Caco-2 (cell line): ENCODE measurements around the gene AP5M1. TPM values are rescaled to one million over a fixed set of nuclear protein-coding genes. Genes with fewer than 3 reads are reported as not detected.

Source experiments
- BruUV-seq: library from RNA; stranded (reverse); fragments of 400-500 nt; replicated peaks from 2 replicates; lab custom pipeline; 2021; lab: Mats Ljungman, UMichigan
- CTCF ChIA-PET: fragments of 300-600 bp; sonication (Branson Sonifier 250); formaldehyde crosslinking; loops from one replicate; lab custom pipeline; 2022; ENCODE audit warnings: antibody characterized with exemption; lab: Charles Lee
- POLR2A ChIA-PET: fragments of 300-600 bp; sonication (Branson Sonifier 250); formaldehyde crosslinking; loops from one replicate; lab custom pipeline; 2022; ENCODE audit warnings: antibody characterized with exemption; lab: Charles Lee
- DNase-seq, 2 experiments: peaks; one replicate each; pipeline versions ENCODE4 v3.0.0 to v3.0.0-alpha.2; 2020 to 2022
- H3K27me3 ChIP-seq: replicated peaks from 2 replicates; pipeline ENCODE4 v1.6.0; 2011; ENCODE audit warnings: low read length; ENCODE audit not compliant: control insufficient read depth, insufficient read depth
- H3K36me3 ChIP-seq: 2 replicates; pipeline ENCODE4 v1.5.1; 2011; ENCODE audit warnings: low read length; ENCODE audit not compliant: control insufficient read depth, insufficient read depth
- H3K4me1 ChIP-seq: fragments of 250-450 bp; sonication (Bioruptor Pico); 2 replicates; pipeline ENCODE4 v1.5.1; 2020; ENCODE audit warnings: mild to moderate bottlenecking
- H3K4me3 ChIP-seq: 2 replicates; pipeline ENCODE4 v1.5.1; 2011; ENCODE audit warnings: low read depth, mild to moderate bottlenecking, control low read depth, low read length
- H3K9me3 ChIP-seq: fragments of 250-450 bp; sonication (Bioruptor Pico); 2 replicates; pipeline ENCODE4 v1.5.1; 2020; ENCODE audit warnings: mild to moderate bottlenecking, moderate library complexity
- H3K27ac Mint-ChIP-seq: one replicate; pipeline ENCODE4 v1.8.0; 2022; ENCODE audit warnings: mixed read lengths; ENCODE audit not compliant: unreplicated experiment
- H3K27me3 Mint-ChIP-seq: one replicate; pipeline ENCODE4 v1.8.0; 2022; ENCODE audit warnings: mixed read lengths; ENCODE audit not compliant: insufficient read depth, unreplicated experiment
- H3K36me3 Mint-ChIP-seq: one replicate; pipeline ENCODE4 v1.8.0; 2022; ENCODE audit warnings: mild to moderate bottlenecking, mixed read lengths; ENCODE audit not compliant: insufficient read depth, unreplicated experiment
- H3K4me1 Mint-ChIP-seq: one replicate; pipeline ENCODE4 v1.8.0; 2022; ENCODE audit warnings: low read depth, mixed read lengths; ENCODE audit not compliant: unreplicated experiment
- H3K4me3 Mint-ChIP-seq: one replicate; pipeline ENCODE4 v1.8.0; 2022; ENCODE audit warnings: mild to moderate bottlenecking, moderate library complexity, mixed read lengths; ENCODE audit not compliant: unreplicated experiment
- H3K9me3 Mint-ChIP-seq: one replicate; pipeline ENCODE4 v1.8.0; 2022; ENCODE audit warnings: mixed read lengths; ENCODE audit not compliant: unreplicated experiment
- intact Hi-C: fragments of 100-400 bp; cut with micrococcal nuclease; formaldehyde crosslinking; loops from one replicate; pipeline ENCODE4 v1.10.0; 2022; ENCODE audit not compliant: unreplicated experiment
- total RNA-seq: library from RNA; stranded (reverse); gene quantifications from 2 replicates; pipeline ENCODE4 v1.2.3, GENCODE V29; 2022
- TF ChIP-seq, protein P1 (sequence below), 2 experiments: fragments of 200-600 bp in 1 of 2; IDR thresholded peaks; 1 replicate in 1 of 2; 2 replicates in 1 of 2; pipeline versions ENCODE4 v1.5.1 to v1.8.0; 2011 to 2022; ENCODE audit warnings: antibody characterized with exemption in 1 of 2, control low read depth in 1 of 2, inconsistent platforms in 1 of 2, low read depth in 1 of 2, low read length in 1 of 2, mild to moderate bottlenecking in 1 of 2, moderate library complexity in 1 of 2; ENCODE audit not compliant: insufficient read depth in 1 of 2, severe bottlenecking in 1 of 2, unreplicated experiment in 1 of 2

The AP5M1 gene
- total RNA-seq, 1 experiment from 2014 or later = 47.8 TPM

DNA sequence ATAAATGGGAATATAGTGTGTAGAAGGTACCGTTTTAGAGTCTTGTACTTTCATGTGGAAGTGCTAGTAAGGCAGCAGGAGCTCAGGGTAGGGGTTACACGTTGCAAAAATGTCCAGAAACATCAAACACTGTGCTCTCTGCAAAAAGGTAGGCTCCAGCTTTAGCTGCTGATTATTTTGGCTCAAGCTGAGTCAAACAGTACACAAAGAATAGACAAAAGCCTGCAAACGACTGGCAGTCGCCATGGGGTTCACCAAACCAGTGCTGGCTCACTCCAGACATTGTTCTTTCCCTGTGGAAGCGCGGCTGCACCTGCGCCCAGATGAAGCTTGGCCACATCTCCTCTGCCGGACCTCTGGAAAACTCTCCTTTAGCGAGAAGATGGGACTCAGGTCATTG lies 76.3 kb downstream of the AP5M1 start:
- H3K27ac Mint-ChIP-seq = no peak overlapping the region
- Histone ChIP-seq H3K27me3 (no peaks in the 10 kb centered on the region), H3K9me3 (no peaks in the 10 kb centered on the region), H3K4me3 (no peak overlapping the region), H3K4me1 (peaks cover 11% of the 10 kb centered on the region; the same call in 1 of the 2 replicates), H3K36me3 (no peaks in the 10 kb centered on the region)
- H3K27me3 Mint-ChIP-seq = no peaks in the 10 kb centered on the region
- peaks cover 10% of the 10 kb centered on the region for H3K9me3 Mint-ChIP-seq
- CTCF ChIA-PET = no interaction called here
- no peak for DNase-seq
- no peaks in the 10 kb centered on the region for H3K36me3 Mint-ChIP-seq
- no peak overlapping the region for H3K4me3 Mint-ChIP-seq
- TF ChIP-seq, protein P1, sequence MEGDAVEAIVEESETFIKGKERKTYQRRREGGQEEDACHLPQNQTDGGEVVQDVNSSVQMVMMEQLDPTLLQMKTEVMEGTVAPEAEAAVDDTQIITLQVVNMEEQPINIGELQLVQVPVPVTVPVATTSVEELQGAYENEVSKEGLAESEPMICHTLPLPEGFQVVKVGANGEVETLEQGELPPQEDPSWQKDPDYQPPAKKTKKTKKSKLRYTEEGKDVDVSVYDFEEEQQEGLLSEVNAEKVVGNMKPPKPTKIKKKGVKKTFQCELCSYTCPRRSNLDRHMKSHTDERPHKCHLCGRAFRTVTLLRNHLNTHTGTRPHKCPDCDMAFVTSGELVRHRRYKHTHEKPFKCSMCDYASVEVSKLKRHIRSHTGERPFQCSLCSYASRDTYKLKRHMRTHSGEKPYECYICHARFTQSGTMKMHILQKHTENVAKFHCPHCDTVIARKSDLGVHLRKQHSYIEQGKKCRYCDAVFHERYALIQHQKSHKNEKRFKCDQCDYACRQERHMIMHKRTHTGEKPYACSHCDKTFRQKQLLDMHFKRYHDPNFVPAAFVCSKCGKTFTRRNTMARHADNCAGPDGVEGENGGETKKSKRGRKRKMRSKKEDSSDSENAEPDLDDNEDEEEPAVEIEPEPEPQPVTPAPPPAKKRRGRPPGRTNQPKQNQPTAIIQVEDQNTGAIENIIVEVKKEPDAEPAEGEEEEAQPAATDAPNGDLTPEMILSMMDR (IDR thresholded peaks at IDR 0.05; ENCODE audit: insufficient read depth in 1 of 2, low read depth in 1 of 2, low read length in 1 of 2, severe bottlenecking in 1 of 2, unreplicated experiment in 1 of 2) = no peak
- intact Hi-C loops = no loop called here
- POLR2A ChIA-PET = no interaction called here
- H3K4me1 Mint-ChIP-seq = peaks cover 9% of the 10 kb centered on the region
- BruUV-seq = no TSS peak

DNA sequence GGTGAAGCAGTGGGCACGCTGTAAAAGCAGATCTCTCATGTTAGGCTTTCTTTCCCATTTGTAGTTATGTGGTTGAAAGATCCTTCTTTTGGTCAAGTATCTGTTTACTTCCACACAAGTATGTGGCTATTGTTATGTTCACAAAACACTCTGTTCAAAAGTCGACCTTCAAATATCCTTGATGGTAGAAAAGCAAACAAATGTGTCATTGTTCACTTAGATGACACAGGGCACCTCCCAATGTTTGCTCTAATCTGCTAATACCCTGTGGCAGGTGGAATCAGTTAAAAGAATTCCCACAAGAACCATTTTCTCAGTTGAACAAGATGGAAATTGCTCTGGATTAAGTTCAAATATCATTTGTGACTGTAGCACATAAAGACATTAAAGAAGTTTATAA lies 78.0 kb downstream of the AP5M1 start:
- H3K36me3 Mint-ChIP-seq = no peaks in the 10 kb centered on the region
- no peak overlapping the region for H3K27ac Mint-ChIP-seq
- H3K9me3 Mint-ChIP-seq = peaks cover 10% of the 10 kb centered on the region
- Histone ChIP-seq H3K36me3 (no peaks in the 10 kb centered on the region), H3K4me1 (peaks cover 11% of the 10 kb centered on the region; the same call in 1 of the 2 replicates), H3K4me3 (no peak overlapping the region), H3K27me3 (no peaks in the 10 kb centered on the region), H3K9me3 (no peaks in the 10 kb centered on the region)
- TF ChIP-seq, protein P1 (IDR thresholded peaks at IDR 0.05; ENCODE audit: insufficient read depth in 1 of 2, low read depth in 1 of 2, low read length in 1 of 2, severe bottlenecking in 1 of 2, unreplicated experiment in 1 of 2) = no peak
- no peak for DNase-seq
- ChIA-PET CTCF (no interaction called here), POLR2A (no interaction called here)
- no peak overlapping the region for H3K4me3 Mint-ChIP-seq
- H3K4me1 Mint-ChIP-seq = peaks cover 9% of the 10 kb centered on the region
- no peaks in the 10 kb centered on the region for H3K27me3 Mint-ChIP-seq
- intact Hi-C loops = no loop called here
- BruUV-seq = no TSS peak

Other genes with a start within 250 kb of the AP5M1 start
- gene EXOC5, start 66 bp upstream of the AP5M1 start, total RNA-seq = 66.5 and 69.8 TPM in 2 replicates
- 21.0 and 23.7 TPM in 2 replicates for gene NAA30, start 121.6 kb downstream of the AP5M1 start, total RNA-seq
- 0.66 and 1.1 TPM in 2 replicates for gene CCDC198, start 224.9 kb downstream of the AP5M1 start, total RNA-seq